HuH-7.5 (cell line): Measurements from ENCODE around the gene HS6ST3.

Experiments used
- DNase-seq: peaks from one replicate; pipeline ENCODE4 v3.0.0; 2011; ENCODE audit warnings: low spot score

The HS6ST3 gene

GRCh38 chr13:96308568-96308967, 218.7 kb downstream of the HS6ST3 start:
- DNase-seq: no peak

GRCh38 chr13:96314974-96315373, 225.1 kb downstream of the HS6ST3 start:
- no peak for DNase-seq

- no peak for DNase-seq
These were observed 248.1 kb downstream of the HS6ST3 start for GRCh38 chr13:96338030-96338429.

GRCh38 chr13:96342286-96342685, 252.4 kb downstream of the HS6ST3 start:
- no peak for DNase-seq

GRCh38 chr13:96342852-96343465, 253.1 kb downstream of the HS6ST3 start:
- no peak for DNase-seq

GRCh38 chr13:96346921-96347320, 257.0 kb downstream of the HS6ST3 start:
- no peak for DNase-seq

GRCh38 chr13:96373597-96373996, 283.7 kb downstream of the HS6ST3 start:
- DNase-seq: no peak

- DNase-seq: no peak
These were observed 287.9 kb downstream of the HS6ST3 start for GRCh38 chr13:96377835-96378234.

- no peak for DNase-seq
These were observed 290.1 kb downstream of the HS6ST3 start for GRCh38 chr13:96379967-96380366.

GRCh38 chr13:96381681-96382080, 291.8 kb downstream of the HS6ST3 start:
- DNase-seq: no peak

GRCh38 chr13:96388598-96388997, 298.7 kb downstream of the HS6ST3 start:
- DNase-seq: no peak

- DNase-seq: no peak
These were observed 301.7 kb downstream of the HS6ST3 start for GRCh38 chr13:96391606-96392005.

GRCh38 chr13:96397807-96398206, 307.9 kb downstream of the HS6ST3 start:
- no peak for DNase-seq

GRCh38 chr13:96398486-96398885, 308.6 kb downstream of the HS6ST3 start:
- DNase-seq: no peak

- DNase-seq: no peak
These were observed 313.3 kb downstream of the HS6ST3 start for GRCh38 chr13:96403241-96403640.

GRCh38 chr13:96403651-96404050, 313.7 kb downstream of the HS6ST3 start:
- no peak for DNase-seq

- DNase-seq: no peak
These were observed 326.0 kb downstream of the HS6ST3 start for GRCh38 chr13:96415831-96416385.

- DNase-seq: no peak
These were observed 328.2 kb downstream of the HS6ST3 start for GRCh38 chr13:96417939-96418685.

- no peak for DNase-seq
These were observed 331.4 kb downstream of the HS6ST3 start for GRCh38 chr13:96421314-96421713.

GRCh38 chr13:96422002-96422401, 332.1 kb downstream of the HS6ST3 start:
- no peak for DNase-seq

GRCh38 chr13:96426167-96426566, 336.3 kb downstream of the HS6ST3 start:
- no peak for DNase-seq

GRCh38 chr13:96428911-96429310, 339.0 kb downstream of the HS6ST3 start:
- DNase-seq: no peak

GRCh38 chr13:96431044-96431581, 341.2 kb downstream of the HS6ST3 start:
- no peak for DNase-seq
